MCF 10A (cell line): Measurements from ENCODE around the gene CLCN6. TPM values are rescaled to one million over a fixed set of nuclear protein-coding genes. Genes with fewer than 3 reads are reported as not detected.

ENCODE experiments used
- BruUV-seq: library from RNA; stranded (reverse); fragments of 400-500 nt; replicated peaks from 2 replicates; lab custom pipeline; 2021; lab: Mats Ljungman, UMichigan
- CTCF ChIA-PET: fragments of 300-600 bp; sonication (Branson Sonifier 250); formaldehyde crosslinking; extraction: SDS; loops from one replicate; lab custom pipeline; 2021; ENCODE audit warnings: antibody characterized with exemption, inconsistent platforms; lab: Yijun Ruan, JAX
- POLR2A ChIA-PET: fragments of 300-600, 350-650 bp; sonication (Branson Sonifier 250); formaldehyde crosslinking; extraction: SDS; loops from one replicate; lab custom pipeline; 2020; ENCODE audit warnings: antibody characterized with exemption, inconsistent platforms; lab: Yijun Ruan, JAX
- DNase-seq: peaks from one replicate; pipeline ENCODE4 v3.0.0-alpha.2; 2018; ENCODE audit not compliant: unreplicated experiment
- H3K27ac Mint-ChIP-seq: one replicate; pipeline ENCODE4 v1.8.0; 2022; ENCODE audit warnings: mild to moderate bottlenecking, low read depth, mixed read lengths; ENCODE audit not compliant: unreplicated experiment
- H3K27me3 Mint-ChIP-seq: one replicate; pipeline ENCODE4 v1.8.0; 2022; ENCODE audit warnings: mixed read lengths; ENCODE audit not compliant: insufficient read depth, unreplicated experiment
- H3K36me3 Mint-ChIP-seq: one replicate; pipeline ENCODE4 v1.8.0; 2022; ENCODE audit warnings: mild to moderate bottlenecking, moderate library complexity, mixed read lengths; ENCODE audit not compliant: insufficient read depth, unreplicated experiment
- H3K4me1 Mint-ChIP-seq: one replicate; pipeline ENCODE4 v1.8.0; 2022; ENCODE audit warnings: mixed read lengths; ENCODE audit not compliant: insufficient read depth, unreplicated experiment
- H3K4me3 Mint-ChIP-seq: one replicate; pipeline ENCODE4 v1.8.0; 2022; ENCODE audit warnings: mild to moderate bottlenecking, moderate library complexity, mixed read lengths; ENCODE audit not compliant: unreplicated experiment
- H3K9me3 Mint-ChIP-seq: one replicate; pipeline ENCODE4 v1.8.0; 2022; ENCODE audit warnings: mixed read lengths; ENCODE audit not compliant: unreplicated experiment
- intact Hi-C: fragments of 100-400 bp; cut with micrococcal nuclease; formaldehyde crosslinking; loops from 2 replicates; pipeline ENCODE4 v1.14.1; 2022
- total RNA-seq: library from RNA; stranded (reverse); gene quantifications from 2 replicates; pipeline ENCODE4 v1.2.3, GENCODE V29; 2022
- TF ChIP-seq, protein P1 (sequence below): fragments of 200-600 bp; IDR thresholded peaks from one replicate; pipeline ENCODE4 v1.8.0; 2022; ENCODE audit warnings: antibody characterized with exemption, mild to moderate bottlenecking; ENCODE audit not compliant: unreplicated experiment

The CLCN6 gene
- total RNA-seq, 1 experiment from 2014 or later: 12.3 TPM

- Mint-ChIP-seq H3K4me3 (no peak overlapping the region), H3K4me1 (peaks cover 10% of the 10 kb centered on the region), H3K36me3 (peaks cover 48% of the 10 kb centered on the region), H3K9me3 (no peaks in the 10 kb centered on the region), H3K27me3 (no peaks in the 10 kb centered on the region), H3K27ac (no peak overlapping the region)
- ChIA-PET POLR2A (interaction anchor here (1.1 to 2.6 kb wide), 2 partner anchors 9 to 10 kb away, joined by 3 to 9 read pairs; partner anchors contain the start of gene CLCN6), CTCF (interaction anchor here (1.8 kb wide), 1 partner anchor 11 kb away, joined by 9 read pairs; no protein-coding TSS in a partner anchor)
- intact Hi-C loops: no loop called here
- no peak for DNase-seq
- BruUV-seq: no TSS peak
- TF ChIP-seq, protein P1, sequence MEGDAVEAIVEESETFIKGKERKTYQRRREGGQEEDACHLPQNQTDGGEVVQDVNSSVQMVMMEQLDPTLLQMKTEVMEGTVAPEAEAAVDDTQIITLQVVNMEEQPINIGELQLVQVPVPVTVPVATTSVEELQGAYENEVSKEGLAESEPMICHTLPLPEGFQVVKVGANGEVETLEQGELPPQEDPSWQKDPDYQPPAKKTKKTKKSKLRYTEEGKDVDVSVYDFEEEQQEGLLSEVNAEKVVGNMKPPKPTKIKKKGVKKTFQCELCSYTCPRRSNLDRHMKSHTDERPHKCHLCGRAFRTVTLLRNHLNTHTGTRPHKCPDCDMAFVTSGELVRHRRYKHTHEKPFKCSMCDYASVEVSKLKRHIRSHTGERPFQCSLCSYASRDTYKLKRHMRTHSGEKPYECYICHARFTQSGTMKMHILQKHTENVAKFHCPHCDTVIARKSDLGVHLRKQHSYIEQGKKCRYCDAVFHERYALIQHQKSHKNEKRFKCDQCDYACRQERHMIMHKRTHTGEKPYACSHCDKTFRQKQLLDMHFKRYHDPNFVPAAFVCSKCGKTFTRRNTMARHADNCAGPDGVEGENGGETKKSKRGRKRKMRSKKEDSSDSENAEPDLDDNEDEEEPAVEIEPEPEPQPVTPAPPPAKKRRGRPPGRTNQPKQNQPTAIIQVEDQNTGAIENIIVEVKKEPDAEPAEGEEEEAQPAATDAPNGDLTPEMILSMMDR: no peak
These were observed 9.8 kb upstream of the CLCN6 start for GRCh38 chr1:11796036-11796828.

GRCh38 chr1:11797525-11798216 lies 8.3 kb upstream of the CLCN6 start:
- peaks cover 42% of the 10 kb centered on the region for H3K36me3 Mint-ChIP-seq
- H3K27me3 Mint-ChIP-seq: no peaks in the 10 kb centered on the region
- no peak overlapping the region for H3K27ac Mint-ChIP-seq
- peaks cover 3% of the 10 kb centered on the region for H3K4me1 Mint-ChIP-seq
- H3K9me3 Mint-ChIP-seq: no peaks in the 10 kb centered on the region
- no peak for DNase-seq
- TF ChIP-seq, protein P1: no peak
- ChIA-PET CTCF (interaction anchor here (0.5 to 1.8 kb wide), 4 partner anchors 9 to 330 kb away, joined by 3 to 9 read pairs (median 4); partner anchors contain the start of gene CLCN6), POLR2A (interaction anchor here (0.5 to 1.5 kb wide), 7 partner anchors 10 to 727 kb away, joined by 3 to 5 read pairs (median 4); no protein-coding TSS in a partner anchor)
- no peak overlapping the region for H3K4me3 Mint-ChIP-seq
- BruUV-seq: no TSS peak
- intact Hi-C loops: no loop called here

GRCh38 chr1:11799099-11799498 lies 6.9 kb upstream of the CLCN6 start:
- no TSS peak for BruUV-seq
- intact Hi-C loops: no loop called here
- H3K4me1 Mint-ChIP-seq: peaks cover 17% of the 10 kb centered on the region
- H3K27ac Mint-ChIP-seq: no peak overlapping the region
- TF ChIP-seq, protein P1: no peak
- H3K36me3 Mint-ChIP-seq: peaks cover 36% of the 10 kb centered on the region
- ChIA-PET POLR2A (no interaction called here), CTCF (no interaction called here)
- DNase-seq: no peak
- no peaks in the 10 kb centered on the region for H3K9me3 Mint-ChIP-seq
- no peaks in the 10 kb centered on the region for H3K27me3 Mint-ChIP-seq
- no peak overlapping the region for H3K4me3 Mint-ChIP-seq

- TF ChIP-seq, protein P1: no peak
- POLR2A ChIA-PET: interaction anchor here (0.6 kb wide), 1 partner anchor 749 kb away, joined by 3 read pairs; no protein-coding TSS in a partner anchor
These were observed 6.1 kb upstream of the CLCN6 start for GRCh38 chr1:11799896-11800295.

More at GRCh38 chr1:11799896-11800295, 6.1 kb upstream of the CLCN6 start:
- H3K4me3 Mint-ChIP-seq: no peak overlapping the region
- peaks cover 17% of the 10 kb centered on the region for H3K4me1 Mint-ChIP-seq
- no peak overlapping the region for H3K27ac Mint-ChIP-seq
- intact Hi-C loops: no loop called here
- H3K9me3 Mint-ChIP-seq: no peaks in the 10 kb centered on the region
- peaks cover 34% of the 10 kb centered on the region for H3K36me3 Mint-ChIP-seq
- DNase-seq: no peak
- CTCF ChIA-PET: no interaction called here
- no peaks in the 10 kb centered on the region for H3K27me3 Mint-ChIP-seq
- BruUV-seq: no TSS peak
